Suprapubic skin (tissue), 2 donors: ENCODE data around the gene FAM193A.

Experiments used
- EP300 ChIP-seq: sonication (generic); formaldehyde crosslinking; IDR thresholded peaks from one replicate; pipeline ENCODE4 v1.6.1; 2017; ENCODE audit warnings: antibody characterized with exemption
- POLR2A ChIP-seq, 2 donors: fragments of 450-650 bp; IDR thresholded peaks; one replicate each; pipeline ENCODE4 v1.6.1; 2017; ENCODE audit warnings: antibody characterized with exemption in 2 of 2, mild to moderate bottlenecking in 2 of 2, moderate library complexity in 2 of 2

GRCh38 chr4:2689114-2689513, 152.7 kb downstream of the FAM193A start:
- TF ChIP-seq POLR2A (IDR thresholded peaks at IDR 0.05) (no peak), EP300 (no peak)
